GM12878 (cell line): ENCODE measurements around the gene HTRA2. TPM values are rescaled to one million over a fixed set of nuclear protein-coding genes. Genes with fewer than 3 reads are reported as not detected.
A peak's percentile ranks its signal among the peaks of the same experiment; 100 is the strongest.

Source experiments
- BHLHE40 ChIP-seq, 2 experiments: fragments of 450-650 bp in 1 of 2; IDR thresholded peaks; 2 replicates each; pipeline ENCODE4 v1.6.1; 2011 to 2017; ENCODE audit warnings: low read depth in 2 of 2, borderline replicate concordance in 1 of 2, improper control_type of control experiment in 1 of 2, low read length in 1 of 2, mild to moderate bottlenecking in 1 of 2
- CBX3 ChIP-seq: fragments of 200-600 bp; sonication (generic); IDR thresholded peaks from 2 replicates; pipeline ENCODE4 v1.6.1; 2016; ENCODE audit warnings: low read depth, borderline replicate concordance
- CBX5 ChIP-seq: sonication (generic); IDR thresholded peaks from 2 replicates; pipeline ENCODE4 v1.6.1; 2016; ENCODE audit warnings: low read depth, moderate library complexity, mild to moderate bottlenecking, inconsistent platforms
- CEBPB ChIP-seq, 2 experiments: fragments of 150-350 bp in 1 of 2; IDR thresholded peaks; 2 replicates each; pipeline ENCODE4 v1.6.1; 2012 to 2014; ENCODE audit warnings: low read depth in 2 of 2, low read length in 2 of 2, borderline replicate concordance in 1 of 2, inconsistent platforms in 1 of 2
- CHD1 ChIP-seq: IDR thresholded peaks from 2 replicates; pipeline ENCODE4 v1.6.1; 2012; ENCODE audit warnings: low read depth, low read length, improper control_type of control experiment
- HDAC2 ChIP-seq: fragments of 200-600 bp; sonication (generic); IDR thresholded peaks from 2 replicates; pipeline ENCODE4 v1.6.1; 2017
- KAT2A ChIP-seq: conservative IDR thresholded peaks from 2 replicates; pipeline ENCODE4 v1.6.1; 2011; ENCODE audit warnings: low read depth, low read length; ENCODE audit not compliant: control insufficient read depth
- KLF5 ChIP-seq: fragments of 450-650 bp; IDR thresholded peaks from 2 replicates; pipeline ENCODE4 v1.6.1; 2014; ENCODE audit warnings: mild to moderate bottlenecking; ENCODE audit not compliant: partially characterized antibody
- MEF2A ChIP-seq: IDR thresholded peaks from 2 replicates; pipeline ENCODE4 v1.6.1; 2011; ENCODE audit warnings: low read depth, mild to moderate bottlenecking, low read length, moderate library complexity; ENCODE audit not compliant: insufficient read depth
- MYC ChIP-seq: IDR thresholded peaks from 2 replicates; pipeline ENCODE4 v1.6.1; 2011; ENCODE audit warnings: mild to moderate bottlenecking, low read length, moderate library complexity, inconsistent platforms; ENCODE audit not compliant: insufficient read depth, insufficient replicate concordance, insufficient read length, severe bottlenecking
- NRF1 ChIP-seq: conservative IDR thresholded peaks from 2 replicates; pipeline ENCODE4 v1.6.1; 2011; ENCODE audit warnings: mild to moderate bottlenecking, low read depth, low read length, improper control_type of control experiment
- POLR2AphosphoS2 ChIP-seq: IDR thresholded peaks from 2 replicates; pipeline ENCODE4 v1.6.1; 2011; ENCODE audit warnings: low read depth, mild to moderate bottlenecking, low read length, improper control_type of control experiment, moderate library complexity
- POLR2AphosphoS5 ChIP-seq: IDR thresholded peaks from 2 replicates; pipeline ENCODE4 v1.6.1; 2011; ENCODE audit warnings: mild to moderate bottlenecking, low read length, inconsistent platforms
- RBBP5 ChIP-seq: fragments of 200-600 bp; sonication (generic); conservative IDR thresholded peaks from 2 replicates; pipeline ENCODE4 v1.6.1; 2016
- SIX5 ChIP-seq: IDR thresholded peaks from 2 replicates; pipeline ENCODE4 v1.6.1; 2011; ENCODE audit warnings: mild to moderate bottlenecking, low read depth, low read length, moderate library complexity; ENCODE audit not compliant: severe bottlenecking
- ZNF24 ChIP-seq: fragments of 450-650 bp; IDR thresholded peaks from 2 replicates; pipeline ENCODE4 v1.6.1; 2017; ENCODE audit warnings: antibody characterized with exemption, mild to moderate bottlenecking
- polyA plus RNA-seq, 11 experiments: library from polyadenylated mRNA; depleted of rRNA in 4 of 11; unstranded in 6 of 11; stranded (reverse) in 5 of 11; fragments of >200 nt; fragmentation: Nextera tagmentation in 4 of 11; fragmentation: Illumina TruSeq in 1 of 11; extraction: Ambion mirVana in 4 of 11; extraction: Trizol in 1 of 11; gene quantifications; 1 replicate in 1 of 11; 2 replicates in 10 of 11; pipeline versions ENCODE4 v1.2.1 to v1.2.3, GENCODE V29; 2011 to 2016; ENCODE audit warnings: inconsistent platforms in 2 of 11, missing spikeins in 2 of 11, low read depth in 1 of 11
- total RNA-seq, 4 experiments: library from RNA; depleted of rRNA in 3 of 4; stranded (reverse); fragments of >200 nt in 3 of 4; fragmentation: Illumina TruSeq in 1 of 4; extraction: Trizol in 1 of 4; gene quantifications; 2 replicates each; pipeline versions ENCODE4 v1.2.1 to v1.2.3, GENCODE V29; 2013 to 2021
- TF ChIP-seq, protein P1 (sequence below): fragments of 450-650 bp; IDR thresholded peaks from 2 replicates; pipeline ENCODE4 v1.6.1; 2018; ENCODE audit warnings: mild to moderate bottlenecking, low read depth, moderate library complexity; ENCODE audit not compliant: partially characterized antibody
- TF ChIP-seq, protein P2 (sequence below): IDR thresholded peaks from 2 replicates; pipeline ENCODE4 v1.6.1; 2011; ENCODE audit warnings: low read depth, low read length, improper control_type of control experiment, borderline replicate concordance
- TF ChIP-seq, protein P3 (sequence below): IDR thresholded peaks from 2 replicates; pipeline ENCODE4 v1.6.1; 2012; ENCODE audit warnings: improper control_type of control experiment, low read depth, low read length; ENCODE audit not compliant: insufficient replicate concordance
- TF ChIP-seq, protein P4 (sequence below), 3 experiments: IDR thresholded peaks in 2 of 3; conservative IDR thresholded peaks in 1 of 3; 2 replicates each; pipeline ENCODE4 v1.5.1; 2011; ENCODE audit warnings: low read depth in 3 of 3, low read length in 3 of 3, mild to moderate bottlenecking in 3 of 3, control low read depth in 2 of 3, moderate library complexity in 2 of 3, inconsistent platforms in 1 of 3, mixed read lengths in 1 of 3; ENCODE audit not compliant: control insufficient read depth in 2 of 3, insufficient read depth in 1 of 3; ENCODE audit errors: extremely low read depth in 1 of 3

The HTRA2 gene
- total and polyA plus RNA-seq, 10 of the 15 experiments (the other 5 are each of a cell fraction or from before 2014, with no cell fraction given): 42.3 to 73.9 (median 54.6) TPM

DNA sequence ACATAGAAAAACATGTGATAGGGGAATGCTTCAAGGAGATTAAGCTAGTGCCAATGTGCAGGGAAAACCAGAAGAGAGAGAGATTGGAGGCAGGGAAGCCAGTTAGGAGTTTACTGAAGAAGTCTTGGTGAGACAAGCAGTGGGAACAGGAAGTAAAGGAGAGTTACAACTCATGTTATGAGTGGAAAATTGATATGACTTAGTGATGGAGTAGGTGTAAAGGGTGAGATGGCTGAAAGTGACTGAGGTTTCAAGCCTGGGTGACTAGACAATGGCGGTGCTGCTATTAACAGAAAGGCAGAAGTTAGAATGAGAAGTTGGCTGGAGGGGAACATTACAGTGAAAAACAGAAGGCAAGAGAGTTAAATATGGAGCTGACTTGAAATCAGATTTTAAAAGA lies 41.3 kb downstream of the HTRA2 start (continued):
- TF ChIP-seq, protein P1, sequence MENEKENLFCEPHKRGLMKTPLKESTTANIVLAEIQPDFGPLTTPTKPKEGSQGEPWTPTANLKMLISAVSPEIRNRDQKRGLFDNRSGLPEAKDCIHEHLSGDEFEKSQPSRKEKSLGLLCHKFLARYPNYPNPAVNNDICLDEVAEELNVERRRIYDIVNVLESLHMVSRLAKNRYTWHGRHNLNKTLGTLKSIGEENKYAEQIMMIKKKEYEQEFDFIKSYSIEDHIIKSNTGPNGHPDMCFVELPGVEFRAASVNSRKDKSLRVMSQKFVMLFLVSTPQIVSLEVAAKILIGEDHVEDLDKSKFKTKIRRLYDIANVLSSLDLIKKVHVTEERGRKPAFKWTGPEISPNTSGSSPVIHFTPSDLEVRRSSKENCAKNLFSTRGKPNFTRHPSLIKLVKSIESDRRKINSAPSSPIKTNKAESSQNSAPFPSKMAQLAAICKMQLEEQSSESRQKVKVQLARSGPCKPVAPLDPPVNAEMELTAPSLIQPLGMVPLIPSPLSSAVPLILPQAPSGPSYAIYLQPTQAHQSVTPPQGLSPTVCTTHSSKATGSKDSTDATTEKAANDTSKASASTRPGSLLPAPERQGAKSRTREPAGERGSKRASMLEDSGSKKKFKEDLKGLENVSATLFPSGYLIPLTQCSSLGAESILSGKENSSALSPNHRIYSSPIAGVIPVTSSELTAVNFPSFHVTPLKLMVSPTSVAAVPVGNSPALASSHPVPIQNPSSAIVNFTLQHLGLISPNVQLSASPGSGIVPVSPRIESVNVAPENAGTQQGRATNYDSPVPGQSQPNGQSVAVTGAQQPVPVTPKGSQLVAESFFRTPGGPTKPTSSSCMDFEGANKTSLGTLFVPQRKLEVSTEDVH: no peak
- TF ChIP-seq HDAC2 (no peak), SIX5 (no peak), CHD1 (no peak), CEBPB (IDR thresholded peaks at IDR 0.05; ENCODE audit: borderline replicate concordance in 1 of 2, low read depth in 2 of 2, low read length in 2 of 2) (peak in 1 of 2 experiments; percentile 88; a peak in 1 of 4 replicates), CBX3 (no peak), RBBP5 (no peak), ZNF24 (peak; percentile 85), KLF5 (no peak), NRF1 (no peak), MEF2A (peak; percentile 85), BHLHE40 (IDR thresholded peaks at IDR 0.05; ENCODE audit: borderline replicate concordance in 1 of 2, low read depth in 2 of 2, low read length in 1 of 2) (peak; percentile 49 to 62; a peak in 2 of 4 replicates), POLR2AphosphoS5 (no peak), MYC (no peak), POLR2AphosphoS2 (no peak), CBX5 (peak; percentile 86; the same call in 1 of the 2 replicates), KAT2A (no peak)
- TF ChIP-seq, protein P2, sequence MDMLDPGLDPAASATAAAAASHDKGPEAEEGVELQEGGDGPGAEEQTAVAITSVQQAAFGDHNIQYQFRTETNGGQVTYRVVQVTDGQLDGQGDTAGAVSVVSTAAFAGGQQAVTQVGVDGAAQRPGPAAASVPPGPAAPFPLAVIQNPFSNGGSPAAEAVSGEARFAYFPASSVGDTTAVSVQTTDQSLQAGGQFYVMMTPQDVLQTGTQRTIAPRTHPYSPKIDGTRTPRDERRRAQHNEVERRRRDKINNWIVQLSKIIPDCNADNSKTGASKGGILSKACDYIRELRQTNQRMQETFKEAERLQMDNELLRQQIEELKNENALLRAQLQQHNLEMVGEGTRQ: no peak
- TF ChIP-seq, protein P3, sequence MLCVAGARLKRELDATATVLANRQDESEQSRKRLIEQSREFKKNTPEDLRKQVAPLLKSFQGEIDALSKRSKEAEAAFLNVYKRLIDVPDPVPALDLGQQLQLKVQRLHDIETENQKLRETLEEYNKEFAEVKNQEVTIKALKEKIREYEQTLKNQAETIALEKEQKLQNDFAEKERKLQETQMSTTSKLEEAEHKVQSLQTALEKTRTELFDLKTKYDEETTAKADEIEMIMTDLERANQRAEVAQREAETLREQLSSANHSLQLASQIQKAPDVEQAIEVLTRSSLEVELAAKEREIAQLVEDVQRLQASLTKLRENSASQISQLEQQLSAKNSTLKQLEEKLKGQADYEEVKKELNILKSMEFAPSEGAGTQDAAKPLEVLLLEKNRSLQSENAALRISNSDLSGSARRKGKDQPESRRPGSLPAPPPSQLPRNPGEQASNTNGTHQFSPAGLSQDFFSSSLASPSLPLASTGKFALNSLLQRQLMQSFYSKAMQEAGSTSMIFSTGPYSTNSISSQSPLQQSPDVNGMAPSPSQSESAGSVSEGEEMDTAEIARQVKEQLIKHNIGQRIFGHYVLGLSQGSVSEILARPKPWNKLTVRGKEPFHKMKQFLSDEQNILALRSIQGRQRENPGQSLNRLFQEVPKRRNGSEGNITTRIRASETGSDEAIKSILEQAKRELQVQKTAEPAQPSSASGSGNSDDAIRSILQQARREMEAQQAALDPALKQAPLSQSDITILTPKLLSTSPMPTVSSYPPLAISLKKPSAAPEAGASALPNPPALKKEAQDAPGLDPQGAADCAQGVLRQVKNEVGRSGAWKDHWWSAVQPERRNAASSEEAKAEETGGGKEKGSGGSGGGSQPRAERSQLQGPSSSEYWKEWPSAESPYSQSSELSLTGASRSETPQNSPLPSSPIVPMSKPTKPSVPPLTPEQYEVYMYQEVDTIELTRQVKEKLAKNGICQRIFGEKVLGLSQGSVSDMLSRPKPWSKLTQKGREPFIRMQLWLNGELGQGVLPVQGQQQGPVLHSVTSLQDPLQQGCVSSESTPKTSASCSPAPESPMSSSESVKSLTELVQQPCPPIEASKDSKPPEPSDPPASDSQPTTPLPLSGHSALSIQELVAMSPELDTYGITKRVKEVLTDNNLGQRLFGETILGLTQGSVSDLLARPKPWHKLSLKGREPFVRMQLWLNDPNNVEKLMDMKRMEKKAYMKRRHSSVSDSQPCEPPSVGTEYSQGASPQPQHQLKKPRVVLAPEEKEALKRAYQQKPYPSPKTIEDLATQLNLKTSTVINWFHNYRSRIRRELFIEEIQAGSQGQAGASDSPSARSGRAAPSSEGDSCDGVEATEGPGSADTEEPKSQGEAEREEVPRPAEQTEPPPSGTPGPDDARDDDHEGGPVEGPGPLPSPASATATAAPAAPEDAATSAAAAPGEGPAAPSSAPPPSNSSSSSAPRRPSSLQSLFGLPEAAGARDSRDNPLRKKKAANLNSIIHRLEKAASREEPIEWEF: no peak
- TF ChIP-seq, protein P4, sequence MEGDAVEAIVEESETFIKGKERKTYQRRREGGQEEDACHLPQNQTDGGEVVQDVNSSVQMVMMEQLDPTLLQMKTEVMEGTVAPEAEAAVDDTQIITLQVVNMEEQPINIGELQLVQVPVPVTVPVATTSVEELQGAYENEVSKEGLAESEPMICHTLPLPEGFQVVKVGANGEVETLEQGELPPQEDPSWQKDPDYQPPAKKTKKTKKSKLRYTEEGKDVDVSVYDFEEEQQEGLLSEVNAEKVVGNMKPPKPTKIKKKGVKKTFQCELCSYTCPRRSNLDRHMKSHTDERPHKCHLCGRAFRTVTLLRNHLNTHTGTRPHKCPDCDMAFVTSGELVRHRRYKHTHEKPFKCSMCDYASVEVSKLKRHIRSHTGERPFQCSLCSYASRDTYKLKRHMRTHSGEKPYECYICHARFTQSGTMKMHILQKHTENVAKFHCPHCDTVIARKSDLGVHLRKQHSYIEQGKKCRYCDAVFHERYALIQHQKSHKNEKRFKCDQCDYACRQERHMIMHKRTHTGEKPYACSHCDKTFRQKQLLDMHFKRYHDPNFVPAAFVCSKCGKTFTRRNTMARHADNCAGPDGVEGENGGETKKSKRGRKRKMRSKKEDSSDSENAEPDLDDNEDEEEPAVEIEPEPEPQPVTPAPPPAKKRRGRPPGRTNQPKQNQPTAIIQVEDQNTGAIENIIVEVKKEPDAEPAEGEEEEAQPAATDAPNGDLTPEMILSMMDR (IDR thresholded peaks at IDR 0.05 in 2 of 3, conservative IDR thresholded peaks at IDR 0.05 in 1 of 3; ENCODE audit: control insufficient read depth in 2 of 3, extremely low read depth in 1 of 3, insufficient read depth in 1 of 3, low read depth in 3 of 3, low read length in 3 of 3): no peak
